Spleen (tissue), 11 donors: ENCODE data around the gene XPOT. TPM values are rescaled to one million over a fixed set of nuclear protein-coding genes. Genes with fewer than 3 reads are reported as not detected.

Source experiments
- DNase-seq: peaks from one replicate; pipeline ENCODE4 v3.0.0-alpha.2; 2020
- H3K27ac ChIP-seq, 8 donors: fragments of 200-600 bp; sonication (generic) in 7 of 8; 1 replicate in 4 of 8; 2 replicates in 4 of 8; pipeline versions ENCODE4 v1.5.0 to v1.8.0; 2016 to 2021; ENCODE audit warnings: inconsistent platforms in 4 of 8, mild to moderate bottlenecking in 4 of 8, moderate library complexity in 1 of 8
- H3K27me3 ChIP-seq, 7 donors: fragments of 200-600 bp; sonication (generic) in 6 of 7; replicated peaks in 1 of 7; 1 replicate in 4 of 7; 2 replicates in 3 of 7; pipeline versions ENCODE4 v1.5.0 to v1.8.0; 2016 to 2021; ENCODE audit warnings: inconsistent platforms in 3 of 7, mild to moderate bottlenecking in 1 of 7
- H3K36me3 ChIP-seq, 6 donors: fragments of 200-600 bp; sonication (generic) in 5 of 6; 1 replicate in 4 of 6; 2 replicates in 2 of 6; pipeline versions ENCODE4 v1.5.0 to v1.8.0; 2016 to 2021; ENCODE audit warnings: inconsistent platforms in 2 of 6
- H3K4me1 ChIP-seq, 6 donors: fragments of 200-600 bp; sonication (generic) in 5 of 6; 1 replicate in 3 of 6; 2 replicates in 3 of 6; pipeline versions ENCODE4 v1.5.0 to v1.8.0; 2016 to 2021; ENCODE audit warnings: inconsistent platforms in 3 of 6
- H3K4me3 ChIP-seq, 8 donors: fragments of 200-600 bp; sonication (generic) in 7 of 8; 1 replicate in 4 of 8; 2 replicates in 4 of 8; pipeline versions ENCODE4 v1.5.0 to v1.8.0; 2016 to 2021; ENCODE audit warnings: inconsistent platforms in 4 of 8, mild to moderate bottlenecking in 4 of 8, moderate library complexity in 2 of 8
- H3K9me3 ChIP-seq, 8 donors: fragments of 200-600 bp; sonication (generic) in 7 of 8; 1 replicate in 4 of 8; 2 replicates in 4 of 8; pipeline versions ENCODE4 v1.5.0 to v1.8.0; 2016 to 2021; ENCODE audit warnings: inconsistent platforms in 4 of 8
- CTCF ChIP-seq, 11 experiments: fragments of 200-600 bp in 7 of 11; fragments of 450-650 bp in 4 of 11; sonication (generic) in 4 of 11; IDR thresholded peaks in 8 of 11; conservative IDR thresholded peaks in 3 of 11; 1 replicate in 7 of 11; 2 replicates in 4 of 11; pipeline versions ENCODE4 v1.4.0 to v1.8.0; 2016 to 2021; ENCODE audit warnings: antibody characterized with exemption in 11 of 11, inconsistent platforms in 4 of 11, mild to moderate bottlenecking in 1 of 11
- POLR2A ChIP-seq, 3 donors: fragments of 450-650 bp; IDR thresholded peaks; one replicate each; pipeline ENCODE4 v1.5.1; 2017; ENCODE audit warnings: antibody characterized with exemption in 3 of 3, mild to moderate bottlenecking in 1 of 3
- POLR2AphosphoS5 ChIP-seq, 3 donors: sonication (generic); formaldehyde crosslinking; IDR thresholded peaks; one replicate each; pipeline ENCODE4 v1.5.1; 2017; ENCODE audit warnings: antibody characterized with exemption in 3 of 3
- WGBS, 5 donors: extraction: QIAGEN DNeasy Blood & Tissue Kit in 3 of 5; methylation state at CpG; one replicate each; pipeline versions ENCODE4 v1.1.5 to v1.1.7; 2013 to 2018; 5-methylcytosine and 5-hydroxymethylcytosine counted together
- intact Hi-C: fragments of 100-400 bp; cut with DNase I; formaldehyde crosslinking; loops from one replicate; pipeline ENCODE4 v1.15.0; 2023; ENCODE audit warnings: low total_unique reads
- polyA plus RNA-seq, 3 donors: library from polyadenylated mRNA; stranded (reverse); fragments of 200-250 nt; gene quantifications; one replicate each; pipeline ENCODE4 v1.2.1, GENCODE V29; 2013
- total RNA-seq, 7 donors: library from RNA; depleted of rRNA in 3 of 7; stranded (reverse); fragments of >200 nt in 3 of 7; fragmentation: NEBNext Ultra II Directional in 4 of 7; extraction: Animal tissue kit (Norgen Biotek cat#: 25700) in 4 of 7; gene quantifications; one replicate each; pipeline versions ENCODE4 v1.1.0 to v1.2.1, GENCODE V29; 2016 to 2021
- donor health status: healthy with polysubstance abuse.
- donor health status: DM: no; HTN: no; CAD: no; lungs with moderate emphysema.
- donor health status: DM: no; HTN: no; CAD: no.
- donor health status: Bipolar disorder and iron deficiency.
- donor health status: healthy.
- donor health status: DM: no; HTN: no; CAD: no.
- donor health status: DM: yes; HTN: yes; CAD: no.

Gene XPOT
- total and polyA plus RNA-seq, 10 donors: 11.1 to 50.3 (median 43.1) TPM

DNA sequence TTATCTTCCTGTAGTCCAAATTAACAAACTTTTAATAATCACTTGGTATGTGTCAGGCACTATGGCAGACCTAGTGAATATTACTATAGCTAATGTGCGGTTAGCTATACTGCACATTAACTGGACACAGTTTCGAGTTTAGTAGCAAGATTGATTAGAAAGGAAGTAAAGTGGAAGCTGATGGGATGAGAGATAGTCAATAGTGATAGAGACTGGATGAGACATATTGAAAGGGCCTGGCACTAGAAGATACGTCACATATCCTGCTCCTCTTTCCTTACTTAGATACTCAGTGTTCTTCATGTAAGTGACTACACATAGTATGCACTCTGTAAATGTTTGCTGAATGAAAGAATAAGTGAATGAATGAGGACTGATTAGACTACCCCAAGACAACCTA, 53.3 kb downstream of the XPOT start:
- H3K4me1 ChIP-seq: peaks cover 34 to 86% (median 67%) of the 10 kb centered on the region in 6 donors
- peak overlapping the region; percentile 3 to 85 (median 70) for H3K27ac ChIP-seq
- H3K4me3 ChIP-seq: peak overlapping the region in 1 of 8 donors; percentile 0
- TF ChIP-seq POLR2AphosphoS5 (IDR thresholded peaks at IDR 0.05) (no peak), CTCF (IDR thresholded peaks at IDR 0.05 in 8 of 11, conservative IDR thresholded peaks at IDR 0.05 in 3 of 11) (no peak), POLR2A (IDR thresholded peaks at IDR 0.05) (no peak)
- peaks cover 0 to 52% (median 9%) of the 10 kb centered on the region in 6 donors for H3K36me3 ChIP-seq
- DNase-seq: no peak
- H3K27me3 ChIP-seq: no peaks in the 10 kb centered on the region
- intact Hi-C loops: loop anchor here (10.0 kb wide), 1 partner anchor 53 kb away; the partner anchor contains the start of gene XPOT
- no peaks in the 10 kb centered on the region for H3K9me3 ChIP-seq
- 70 to 86% (median 73%) methylated on average over 3 of the region's 3 CpGs for WGBS, 5 donors

DNA sequence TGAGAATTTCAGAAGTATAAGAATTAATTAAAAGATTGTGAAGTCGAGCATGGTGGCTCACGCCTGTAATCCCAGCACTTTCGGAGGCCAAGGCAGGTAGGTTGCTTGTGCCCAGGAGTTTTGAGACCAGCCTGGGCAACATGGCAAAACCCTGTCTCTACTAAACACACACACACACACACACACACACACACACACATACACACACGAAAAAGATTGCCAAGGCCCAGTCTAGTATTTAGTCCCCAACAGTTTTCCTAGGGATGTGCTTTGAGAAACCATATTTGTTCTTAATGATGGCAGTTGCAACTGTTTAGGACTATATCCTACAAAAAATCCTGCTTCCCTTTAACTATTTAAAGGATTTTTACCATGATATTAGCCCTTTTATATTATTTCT, 53.7 kb downstream of the XPOT start:
- H3K4me3 ChIP-seq: no peak overlapping the region
- DNase-seq: no peak
- H3K27me3 ChIP-seq: no peaks in the 10 kb centered on the region
- intact Hi-C loops: loop anchor here (10.0 kb wide), 1 partner anchor 53 kb away; the partner anchor contains the start of gene XPOT
- peak overlapping the region in 6 of 8 donors; percentile 50 to 85 (median 72) for H3K27ac ChIP-seq
- no peaks in the 10 kb centered on the region for H3K9me3 ChIP-seq
- peaks cover 0 to 57% (median 10%) of the 10 kb centered on the region in 6 donors for H3K36me3 ChIP-seq
- no peak for TF ChIP-seq POLR2A (IDR thresholded peaks at IDR 0.05)
- TF ChIP-seq POLR2AphosphoS5 (IDR thresholded peaks at IDR 0.05): no peak
- TF ChIP-seq CTCF (IDR thresholded peaks at IDR 0.05 in 8 of 11, conservative IDR thresholded peaks at IDR 0.05 in 3 of 11): no peak
- 82 to 93% (median 90%) methylated on average over 4 of the region's 4 CpGs for WGBS, 5 donors
- peaks cover 34 to 84% (median 65%) of the 10 kb centered on the region in 6 donors for H3K4me1 ChIP-seq

GRCh38 chr12:64459394-64459891, 55.3 kb downstream of the XPOT start:
- peak overlapping the region; percentile 24 to 85 (median 77) for H3K27ac ChIP-seq
- DNase-seq: peak; percentile 52
- no peaks in the 10 kb centered on the region for H3K27me3 ChIP-seq
- H3K9me3 ChIP-seq: no peaks in the 10 kb centered on the region
- intact Hi-C loops: loop anchor here (10.0 kb wide), 1 partner anchor 55 kb away; the partner anchor contains the start of gene XPOT
- H3K4me1 ChIP-seq: peaks cover 23 to 69% (median 50%) of the 10 kb centered on the region in 6 donors
- no peak for TF ChIP-seq CTCF (IDR thresholded peaks at IDR 0.05 in 8 of 11, conservative IDR thresholded peaks at IDR 0.05 in 3 of 11)
- no peak for TF ChIP-seq POLR2AphosphoS5 (IDR thresholded peaks at IDR 0.05)
- no peak for TF ChIP-seq POLR2A (IDR thresholded peaks at IDR 0.05)
- H3K36me3 ChIP-seq: peaks cover 0 to 72% (median 18%) of the 10 kb centered on the region in 6 donors
- H3K4me3 ChIP-seq: peak overlapping the region in 7 of 8 donors; percentile 13 to 61 (median 27)
- WGBS, 5 donors: 1 to 11% (median 1%) methylated on average over 3 of the region's 3 CpGs

DNA sequence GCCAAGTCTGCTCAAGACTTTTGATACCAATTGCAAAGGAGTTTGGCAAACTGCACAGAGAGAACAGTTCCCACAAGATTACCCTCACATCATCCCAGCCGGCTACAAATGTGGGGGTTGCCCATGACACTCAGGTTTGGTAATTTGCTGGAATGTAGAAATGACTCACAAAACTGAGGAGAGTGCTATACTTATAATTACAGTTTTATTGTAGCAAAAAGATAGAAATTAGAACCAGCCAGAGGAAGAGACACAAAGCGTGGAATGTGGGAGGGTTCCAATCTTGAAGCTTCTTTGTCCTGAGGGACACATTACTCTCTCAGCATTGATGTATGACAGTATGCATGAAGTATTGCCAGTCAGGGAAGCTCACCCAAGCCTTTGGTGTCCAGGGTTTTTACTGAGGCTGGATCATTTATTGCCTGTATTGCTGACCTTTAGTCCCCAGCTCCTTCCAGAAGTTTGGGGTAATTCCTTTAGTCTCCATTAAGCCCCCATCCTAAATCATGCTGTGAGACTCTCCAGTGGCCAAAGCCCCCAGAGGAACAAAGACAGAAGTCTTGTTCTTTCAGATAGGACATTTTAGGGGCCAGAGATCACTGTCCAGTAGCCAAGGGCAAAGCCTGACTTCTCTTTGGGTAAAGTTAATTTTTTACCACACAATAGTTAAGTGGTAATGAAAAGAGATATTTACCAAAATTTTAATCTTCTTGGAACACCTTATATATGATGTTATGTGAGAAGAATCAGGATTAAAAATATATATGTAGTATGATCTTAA, 57.6 kb downstream of the XPOT start:
- Histone ChIP-seq H3K4me1 (peaks cover 20 to 45% (median 32%) of the 10 kb centered on the region in 6 donors), H3K27me3 (no peaks in the 10 kb centered on the region), H3K4me3 (no peak overlapping the region), H3K36me3 (peaks cover 0 to 84% (median 28%) of the 10 kb centered on the region in 6 donors), H3K27ac (no peak overlapping the region), H3K9me3 (no peaks in the 10 kb centered on the region)
- intact Hi-C loops: no loop called here
- no peak for TF ChIP-seq CTCF (IDR thresholded peaks at IDR 0.05 in 8 of 11, conservative IDR thresholded peaks at IDR 0.05 in 3 of 11)
- TF ChIP-seq POLR2A (IDR thresholded peaks at IDR 0.05): no peak
- TF ChIP-seq POLR2AphosphoS5 (IDR thresholded peaks at IDR 0.05): no peak
- no peak for DNase-seq
- WGBS, 5 donors: 76 to 91% (median 83%) methylated on average over 2 of the region's 2 CpGs
